DMS 273 treated with DMSO at 0.1 percent for 48 hours (cell line): ENCODE measurements around the gene ACTR5.
A peak's percentile ranks its signal among the peaks of the same experiment; 100 is the strongest.

Experiments used
- DNase-seq: peaks from one replicate; lab custom pipeline; 2025; lab: John Stamatoyannopoulos, UW

The ACTR5 gene

DNA sequence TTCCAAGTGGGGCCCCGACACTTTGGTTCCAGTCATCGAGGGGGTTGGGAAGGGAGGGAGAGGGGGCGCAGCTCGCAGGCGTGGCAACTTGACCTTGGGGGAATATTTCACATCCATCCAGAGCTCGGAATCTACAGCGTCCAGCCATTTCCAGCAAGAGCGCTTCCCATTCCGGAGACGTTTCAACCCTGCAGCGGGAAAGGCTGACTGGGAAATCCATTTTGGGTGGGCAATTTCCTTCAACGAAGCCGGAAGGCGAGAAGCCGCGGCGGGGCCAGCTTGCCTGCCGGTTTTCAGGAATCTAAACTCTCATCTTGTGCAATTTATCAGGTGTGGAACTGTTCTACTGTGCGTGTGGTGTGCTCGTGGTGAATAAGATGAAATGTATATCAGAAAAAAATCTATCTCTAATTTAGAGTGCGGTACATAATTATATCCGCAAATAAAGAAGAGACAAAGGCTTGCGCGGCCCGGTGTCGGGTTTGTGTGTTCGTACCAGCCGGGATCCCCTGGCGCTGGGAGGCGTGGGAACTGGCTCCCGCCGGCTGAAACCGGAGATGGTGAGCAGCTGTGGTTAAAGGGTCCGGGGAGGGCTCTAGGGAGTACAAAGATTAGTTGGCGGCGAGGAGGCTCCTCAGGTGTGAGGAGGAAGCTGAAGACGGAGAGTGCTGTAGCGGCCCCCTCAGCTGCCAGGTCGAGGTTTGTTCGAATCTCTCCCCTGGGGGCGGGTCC is 19.2 kb upstream of the ACTR5 start:
- peak; percentile 68 for DNase-seq

- DNase-seq = no peak
Observed at GRCh38 chr20:38729767-38730166, 18.5 kb upstream of the ACTR5 start.

- no peak for DNase-seq
Observed at GRCh38 chr20:38730167-38730988, 17.9 kb upstream of the ACTR5 start.

- peak; percentile 67 for DNase-seq
Observed at GRCh38 chr20:38730989-38731737, 17.1 kb upstream of the ACTR5 start.

- no peak for DNase-seq
Observed at GRCh38 chr20:38731738-38732113, 16.5 kb upstream of the ACTR5 start.

DNA sequence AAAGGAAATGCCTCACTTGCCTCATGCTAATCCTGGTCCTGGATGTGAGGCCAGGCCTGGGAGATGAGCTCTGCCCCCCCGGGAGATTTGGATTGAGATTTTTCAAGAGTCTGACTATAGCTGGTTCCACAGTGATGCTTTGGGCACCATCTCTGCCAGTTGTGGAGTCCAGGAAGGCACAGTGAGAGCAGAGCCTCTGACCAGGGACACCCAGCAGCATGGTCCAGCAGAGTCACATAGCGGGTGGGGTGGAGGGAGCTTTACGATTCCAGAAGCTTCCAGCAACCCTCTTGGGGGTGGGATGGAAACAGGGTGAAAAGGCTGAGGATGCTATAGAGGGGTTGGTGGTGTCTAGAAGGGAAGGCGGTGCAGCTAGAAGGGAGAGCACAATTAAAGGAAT is 15.3 kb upstream of the ACTR5 start:
- no peak for DNase-seq

GRCh38 chr20:38735172-38735571 is 13.1 kb upstream of the ACTR5 start:
- DNase-seq = no peak

DNA sequence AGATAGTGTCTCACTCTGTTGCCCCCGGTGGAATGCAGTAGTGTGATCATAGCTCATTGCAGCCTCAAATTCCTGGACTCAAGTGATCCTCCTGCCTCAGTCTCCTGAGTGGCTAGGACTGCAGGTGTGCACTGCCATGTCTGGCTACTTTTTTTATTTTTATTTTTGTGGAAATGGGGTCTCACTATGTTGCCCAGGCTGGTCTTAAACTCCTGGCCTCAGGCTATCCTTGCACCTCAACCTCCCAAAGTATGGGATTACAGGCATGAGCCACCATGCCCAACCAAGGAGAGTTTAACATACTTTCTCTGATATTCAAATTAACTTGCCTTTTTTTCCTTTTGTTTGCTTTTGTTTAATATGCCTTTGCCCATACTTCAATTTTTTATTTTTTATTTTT is 10.4 kb upstream of the ACTR5 start:
- no peak for DNase-seq

DNA sequence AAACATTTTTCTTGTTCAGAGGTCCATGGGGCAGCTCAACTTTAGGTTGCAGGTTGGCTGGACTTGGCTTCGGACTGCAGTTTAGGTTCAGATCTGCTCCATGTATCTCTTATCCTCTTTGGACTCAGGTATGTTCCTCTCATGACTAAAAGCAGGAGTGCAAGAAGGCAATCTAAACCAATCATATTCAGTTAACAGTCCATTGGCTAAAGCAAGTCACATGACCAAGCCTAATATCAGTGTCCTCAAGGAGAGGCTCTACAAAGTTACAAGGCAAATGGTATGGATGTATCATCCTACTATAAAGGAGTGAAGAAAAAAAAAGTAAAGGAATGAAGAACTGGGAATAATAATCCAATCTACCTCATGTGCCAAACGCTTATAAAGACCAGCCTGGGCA is 2.5 kb upstream of the ACTR5 start:
- DNase-seq = no peak

DNA sequence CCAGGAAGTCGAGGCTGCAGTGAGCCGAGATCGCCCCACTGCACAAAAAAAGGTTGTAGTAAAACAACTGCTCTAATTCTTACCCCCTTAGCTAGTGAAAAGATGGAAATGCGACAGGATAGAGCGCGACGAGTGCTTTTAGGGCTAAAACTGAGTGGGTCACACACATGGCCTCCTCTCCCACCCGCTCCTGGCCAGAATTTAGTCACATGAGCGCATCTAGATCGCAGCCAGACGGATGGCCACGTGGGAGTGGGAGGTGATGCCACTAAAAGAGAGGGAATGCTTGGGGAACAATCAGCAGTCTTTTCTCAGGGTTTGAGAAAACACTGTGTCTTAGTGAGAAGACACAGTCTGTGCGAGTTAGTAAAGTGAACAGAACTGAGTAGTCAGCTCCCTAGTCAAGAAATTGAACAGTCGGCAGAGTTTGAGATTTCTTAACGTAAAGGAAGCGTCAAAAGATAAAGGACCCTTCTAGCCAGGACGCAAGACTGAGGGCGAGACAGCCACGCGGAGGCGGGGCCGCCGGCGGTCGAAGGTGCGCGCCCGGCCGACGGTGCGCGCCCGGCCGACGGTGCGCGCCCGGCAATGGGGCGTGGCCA is 664 bp upstream of the ACTR5 start:
- no peak for DNase-seq

GRCh38 chr20:38748861-38749149 is 545 bp downstream of the ACTR5 start:
- DNase-seq = no peak

GRCh38 chr20:38751360-38751976 is 3.2 kb downstream of the ACTR5 start:
- DNase-seq = no peak

- no peak for DNase-seq
Observed at GRCh38 chr20:38752029-38752428, 3.8 kb downstream of the ACTR5 start.

- no peak for DNase-seq
Observed at GRCh38 chr20:38754924-38755323, 6.7 kb downstream of the ACTR5 start.

DNA sequence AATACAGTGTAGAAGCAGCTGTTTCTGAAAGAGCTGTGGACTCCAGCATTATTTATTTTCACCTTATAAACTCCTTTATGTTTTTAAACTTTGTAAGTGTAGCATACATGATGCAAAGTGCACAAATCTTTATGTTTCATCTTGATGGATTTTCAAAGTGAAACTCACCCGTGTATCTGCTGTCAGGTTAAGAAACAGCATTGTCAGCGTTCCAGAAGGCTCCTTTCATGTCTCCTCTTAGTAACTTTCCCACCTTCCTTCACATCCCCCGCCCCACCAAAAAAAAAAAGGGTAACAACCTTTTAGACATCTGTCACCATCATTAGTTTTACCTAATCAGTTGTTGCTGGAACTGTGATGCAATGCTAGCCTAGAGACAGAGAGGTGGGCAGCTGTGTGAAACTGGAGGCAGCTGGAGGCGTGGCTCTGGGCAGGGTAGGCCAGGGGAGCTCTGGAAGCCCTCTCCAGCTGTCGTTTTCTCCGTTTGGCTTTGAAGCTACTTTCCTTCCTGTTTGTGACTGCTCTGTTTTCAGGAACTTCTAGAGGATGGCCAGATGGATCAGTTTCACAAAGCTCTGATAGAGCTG is 7.2 kb downstream of the ACTR5 start:
- DNase-seq = peak; percentile 87

- DNase-seq = no peak
Observed at GRCh38 chr20:38757145-38757775, 9.0 kb downstream of the ACTR5 start.

- DNase-seq = no peak
Observed at GRCh38 chr20:38759106-38759505, 10.8 kb downstream of the ACTR5 start.

DNA sequence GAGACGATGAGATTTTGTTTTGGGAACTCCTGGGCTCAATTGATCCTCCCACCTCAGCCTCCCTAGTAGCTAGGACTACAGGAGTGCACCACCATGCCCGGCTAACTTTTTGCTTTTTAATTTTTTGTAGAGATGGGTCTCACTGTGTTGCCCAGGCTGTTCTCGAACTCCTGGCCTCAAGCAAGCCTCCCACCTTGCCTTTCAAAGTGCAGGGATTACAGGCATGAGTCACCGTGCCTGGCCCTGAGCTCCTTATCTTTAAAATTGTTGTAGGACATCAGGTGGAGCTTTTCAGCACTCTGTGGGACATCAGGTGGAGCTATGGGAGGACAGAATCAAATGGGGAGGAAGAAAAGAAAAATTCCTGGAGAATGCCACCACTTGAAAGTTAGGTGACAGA is 12.7 kb downstream of the ACTR5 start:
- DNase-seq = no peak

DNA sequence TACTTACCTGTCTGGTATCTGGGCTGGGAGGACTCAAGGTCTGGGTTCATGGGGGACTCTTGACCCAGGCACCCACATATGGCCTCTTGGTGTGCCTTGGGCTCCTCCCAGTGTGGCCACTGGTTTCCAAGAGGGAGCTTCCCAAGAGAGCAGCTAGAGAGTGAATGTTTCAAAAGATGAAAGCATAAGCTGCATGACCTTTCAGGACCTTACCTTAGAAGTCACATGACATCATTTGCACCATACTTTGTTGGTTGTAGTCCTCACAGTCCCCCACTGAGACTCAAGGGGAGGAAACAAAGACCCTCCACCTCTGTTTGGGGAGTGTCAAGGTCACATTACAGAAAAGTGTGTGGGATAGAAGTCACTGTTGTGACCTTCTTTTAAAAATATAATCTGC is 13.9 kb downstream of the ACTR5 start:
- DNase-seq = no peak

DNA sequence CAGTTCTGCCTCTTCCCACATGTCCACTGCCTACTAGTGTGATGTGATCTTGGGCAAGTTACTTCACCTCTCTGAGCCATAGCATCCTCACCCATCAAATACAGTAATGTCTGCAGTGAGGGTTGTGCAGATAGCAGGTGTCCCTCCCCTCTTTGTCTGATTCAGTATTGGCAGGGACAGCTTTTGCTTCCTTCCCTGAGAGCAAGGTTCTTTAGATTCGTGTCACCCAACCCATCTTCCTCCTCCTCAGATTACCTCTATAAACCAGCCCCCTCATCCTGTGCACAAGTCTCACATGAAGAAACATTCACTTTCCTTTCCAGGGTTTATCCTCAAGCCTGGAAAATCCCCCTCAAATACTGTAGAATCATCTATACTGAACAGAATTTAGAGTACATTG is 15.4 kb downstream of the ACTR5 start:
- DNase-seq = no peak

DNA sequence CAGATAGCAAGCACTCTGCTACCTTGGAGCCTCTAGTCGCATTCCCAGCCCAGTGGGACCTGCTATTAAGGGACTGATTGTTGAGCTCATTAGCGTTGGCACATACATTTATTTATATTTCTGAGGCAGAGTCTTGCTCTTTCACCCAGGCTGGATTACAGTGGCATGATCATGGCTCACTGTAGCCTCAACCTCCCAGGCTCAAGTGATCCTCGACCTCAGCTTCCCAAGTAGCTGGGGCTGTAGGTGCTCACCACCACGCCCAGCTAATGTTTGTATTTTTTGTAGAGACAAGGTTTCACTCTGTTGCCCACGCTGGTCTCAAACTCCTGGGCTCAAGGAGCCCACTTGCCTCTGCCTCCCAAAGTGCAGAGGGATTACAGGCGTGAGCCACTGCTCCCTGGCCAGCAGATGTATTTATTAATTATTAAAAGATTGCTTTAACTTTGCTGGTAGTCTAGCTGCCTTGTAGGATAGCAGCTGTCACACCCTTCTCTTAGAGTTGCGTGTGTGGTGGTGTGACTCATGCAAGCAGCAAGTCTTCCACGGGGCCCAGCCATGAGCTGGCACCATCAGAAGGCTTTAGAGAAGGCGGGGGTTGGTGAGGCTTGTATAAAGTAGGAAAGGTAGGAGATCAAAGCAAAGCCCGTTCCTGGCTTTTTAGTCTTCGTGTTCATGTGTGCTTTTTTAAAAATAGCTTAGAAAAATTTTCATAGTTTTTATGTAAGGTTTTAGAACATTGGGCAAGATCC is 16.5 kb downstream of the ACTR5 start:
- DNase-seq = no peak
